GM23338 (cell line): ENCODE measurements around the gene ABCA13. TPM values are rescaled to one million over a fixed set of nuclear protein-coding genes. Genes with fewer than 3 reads are reported as not detected.

Experiments
- ATAC-seq: fragments of 200-7000 bp; cut with Tn5 transposase; 3 replicates; pipeline ENCODE4 v1.9.1; 2020
- DNase-seq: peaks from one replicate; pipeline ENCODE4 v3.0.0-alpha.2; 2015; ENCODE audit warnings: low spot score
- H2AFZ ChIP-seq: fragments of 200-600 bp; sonication (generic); 2 replicates; pipeline ENCODE4 v1.8.0; 2016; ENCODE audit warnings: antibody characterized with exemption, mild to moderate bottlenecking, moderate library complexity
- H3F3A ChIP-seq: fragments of 200-600 bp; sonication (generic); replicated peaks from 2 replicates; pipeline ENCODE4 v1.8.0; 2017; ENCODE audit warnings: antibody characterized with exemption, mixed run types, low read depth
- H3K27ac ChIP-seq: fragments of 200-600 bp; sonication (generic); 2 replicates; pipeline ENCODE4 v1.6.1; 2016; ENCODE audit warnings: low read depth
- H3K27me3 ChIP-seq: fragments of 200-600 bp; sonication (generic); 2 replicates; pipeline ENCODE4 v1.8.0; 2016; ENCODE audit warnings: mild to moderate bottlenecking, mixed run types, moderate library complexity; ENCODE audit not compliant: insufficient read depth
- H3K36me3 ChIP-seq: fragments of 200-600 bp; sonication (generic); 2 replicates; pipeline ENCODE4 v1.8.0; 2016; ENCODE audit warnings: mild to moderate bottlenecking; ENCODE audit not compliant: insufficient read depth
- H3K4me1 ChIP-seq: fragments of 200-600 bp; sonication (generic); 2 replicates; pipeline ENCODE4 v1.8.0; 2016; ENCODE audit warnings: mild to moderate bottlenecking, moderate library complexity; ENCODE audit not compliant: insufficient read depth
- H3K4me2 ChIP-seq: fragments of 200-600 bp; sonication (generic); 2 replicates; pipeline ENCODE4 v1.7.1; 2017; ENCODE audit warnings: mixed run types
- H3K4me3 ChIP-seq: fragments of 200-600 bp; sonication (generic); 2 replicates; pipeline ENCODE4 v1.6.1; 2016; ENCODE audit warnings: mixed run types
- H3K79me2 ChIP-seq: fragments of 200-600 bp; sonication (generic); replicated peaks from 2 replicates; pipeline ENCODE4 v1.8.0; 2017; ENCODE audit warnings: mild to moderate bottlenecking; ENCODE audit not compliant: insufficient read depth
- H3K9me2 ChIP-seq: fragments of 200-600 bp; sonication (generic); 2 replicates; pipeline ENCODE4 v1.8.0; 2017; ENCODE audit not compliant: insufficient read depth
- H4K20me1 ChIP-seq: fragments of 200-600 bp; sonication (generic); replicated peaks from 2 replicates; pipeline ENCODE4 v1.8.0; 2017; ENCODE audit warnings: mild to moderate bottlenecking; ENCODE audit not compliant: insufficient read depth
- H3K27ac Mint-ChIP-seq: 2 replicates; pipeline ENCODE4 v1.8.0; 2020; ENCODE audit warnings: inconsistent platforms, mild to moderate bottlenecking, moderate library complexity, mixed read lengths
- H3K27me3 Mint-ChIP-seq: 3 replicates; pipeline ENCODE4 v1.8.0; 2022; ENCODE audit warnings: low read depth, mild to moderate bottlenecking, moderate library complexity, mixed read lengths, inconsistent platforms; ENCODE audit not compliant: insufficient read depth, poor library complexity
- H3K36me3 Mint-ChIP-seq: 3 replicates; pipeline ENCODE4 v1.8.0; 2021; ENCODE audit warnings: low read depth, mild to moderate bottlenecking, inconsistent platforms, moderate library complexity, mixed read lengths
- H3K4me1 Mint-ChIP-seq: 3 replicates; pipeline ENCODE4 v1.8.0; 2020; ENCODE audit warnings: mild to moderate bottlenecking, inconsistent platforms, mixed read lengths
- H3K4me3 Mint-ChIP-seq: 3 replicates; pipeline ENCODE4 v1.8.0; 2021; ENCODE audit warnings: moderate library complexity, mild to moderate bottlenecking, inconsistent platforms, mixed read lengths
- H3K9me3 Mint-ChIP-seq: 3 replicates; pipeline ENCODE4 v1.8.0; 2020; ENCODE audit warnings: moderate library complexity, mild to moderate bottlenecking, inconsistent platforms, mixed read lengths
- EZH2 ChIP-seq: fragments of 200-600 bp; sonication (generic); IDR thresholded peaks from one replicate; pipeline ENCODE4 v1.8.0; 2017; ENCODE audit warnings: antibody characterized with exemption, mild to moderate bottlenecking, low read depth; ENCODE audit not compliant: unreplicated experiment
- EZH2phosphoT487 ChIP-seq: fragments of 200-600 bp; sonication (generic); IDR thresholded peaks from one replicate; pipeline ENCODE4 v1.8.1; 2018; ENCODE audit warnings: antibody characterized with exemption; ENCODE audit not compliant: unreplicated experiment
- JUNB ChIP-seq: IDR thresholded peaks from one replicate; pipeline ENCODE4 v1.6.1; 2016; ENCODE audit warnings: antibody characterized with exemption; ENCODE audit not compliant: unreplicated experiment
- NANOG ChIP-seq: IDR thresholded peaks from 2 replicates; pipeline ENCODE4 v1.6.1; 2016; ENCODE audit warnings: antibody characterized with exemption, borderline replicate concordance
- POLR2AphosphoS5 ChIP-seq: IDR thresholded peaks from 2 replicates; pipeline ENCODE4 v1.6.1; 2016; ENCODE audit warnings: antibody characterized with exemption, low read depth
- STAT1 ChIP-seq: IDR thresholded peaks from one replicate; pipeline ENCODE4 v1.6.1; 2016; ENCODE audit warnings: antibody characterized with exemption; ENCODE audit not compliant: unreplicated experiment
- ZNF114 ChIP-seq: fragments of 250-450 bp; sonication (Bioruptor Pico); IDR thresholded peaks from 2 replicates; pipeline ENCODE4 v1.5.0; 2020; ENCODE audit warnings: mild to moderate bottlenecking, moderate library complexity
- polyA plus RNA-seq: library from polyadenylated mRNA; unstranded; fragments of >200 nt; fragmentation: Nextera tagmentation; extraction: Ambion mirVana; gene quantifications from 2 replicates; pipeline ENCODE4 v1.2.1, GENCODE V29; 2016
- total RNA-seq: library from RNA; depleted of rRNA; stranded (reverse); fragments of >200 nt; shearing (Covaris generic); gene quantifications from 2 replicates; pipeline ENCODE4 v1.2.3, GENCODE V29; 2014
- TF ChIP-seq, protein P1 (sequence below): IDR thresholded peaks from one replicate; pipeline ENCODE4 v1.6.1; 2018; ENCODE audit warnings: antibody characterized with exemption; ENCODE audit not compliant: unreplicated experiment
- TF ChIP-seq, protein P2 (sequence below): fragments of 250-450 bp; sonication (Bioruptor Pico); IDR thresholded peaks from 2 replicates; pipeline ENCODE4 v1.5.0; 2020; ENCODE audit warnings: mild to moderate bottlenecking, moderate library complexity
- TF ChIP-seq, protein P3 (sequence below), 2 experiments: fragments of 200-600 bp in 1 of 2; sonication (generic) in 1 of 2; conservative IDR thresholded peaks; 2 replicates each; pipeline versions ENCODE4 v1.5.1 to v1.6.1; 2016 to 2017; ENCODE audit warnings: antibody characterized with exemption in 2 of 2, low read depth in 2 of 2, mild to moderate bottlenecking in 2 of 2, moderate library complexity in 1 of 2

The ABCA13 gene
- total and polyA plus RNA-seq, 2 experiments from 2014 or later = 0.21 TPM; not detected in 1

DNA sequence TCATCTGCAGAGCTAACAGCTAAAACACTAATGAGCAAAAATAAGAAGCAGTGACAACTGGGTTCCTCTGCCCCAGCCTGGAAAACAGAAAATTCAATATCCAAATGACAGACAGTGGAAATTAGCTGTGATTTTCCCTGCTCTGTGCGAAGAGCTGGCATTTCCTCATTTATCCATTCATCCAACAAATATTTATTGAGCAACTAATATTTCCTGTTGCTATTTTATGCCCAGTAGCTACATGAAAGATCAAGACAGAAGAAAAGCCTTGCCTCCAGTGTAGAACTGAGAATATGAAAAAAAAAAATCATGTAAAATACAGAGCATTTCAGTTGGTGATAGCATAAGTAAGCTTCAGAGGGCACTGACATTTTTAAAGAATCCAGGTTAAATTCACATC, 140.9 kb downstream of the ABCA13 start (continued):
- TF ChIP-seq, protein P1, sequence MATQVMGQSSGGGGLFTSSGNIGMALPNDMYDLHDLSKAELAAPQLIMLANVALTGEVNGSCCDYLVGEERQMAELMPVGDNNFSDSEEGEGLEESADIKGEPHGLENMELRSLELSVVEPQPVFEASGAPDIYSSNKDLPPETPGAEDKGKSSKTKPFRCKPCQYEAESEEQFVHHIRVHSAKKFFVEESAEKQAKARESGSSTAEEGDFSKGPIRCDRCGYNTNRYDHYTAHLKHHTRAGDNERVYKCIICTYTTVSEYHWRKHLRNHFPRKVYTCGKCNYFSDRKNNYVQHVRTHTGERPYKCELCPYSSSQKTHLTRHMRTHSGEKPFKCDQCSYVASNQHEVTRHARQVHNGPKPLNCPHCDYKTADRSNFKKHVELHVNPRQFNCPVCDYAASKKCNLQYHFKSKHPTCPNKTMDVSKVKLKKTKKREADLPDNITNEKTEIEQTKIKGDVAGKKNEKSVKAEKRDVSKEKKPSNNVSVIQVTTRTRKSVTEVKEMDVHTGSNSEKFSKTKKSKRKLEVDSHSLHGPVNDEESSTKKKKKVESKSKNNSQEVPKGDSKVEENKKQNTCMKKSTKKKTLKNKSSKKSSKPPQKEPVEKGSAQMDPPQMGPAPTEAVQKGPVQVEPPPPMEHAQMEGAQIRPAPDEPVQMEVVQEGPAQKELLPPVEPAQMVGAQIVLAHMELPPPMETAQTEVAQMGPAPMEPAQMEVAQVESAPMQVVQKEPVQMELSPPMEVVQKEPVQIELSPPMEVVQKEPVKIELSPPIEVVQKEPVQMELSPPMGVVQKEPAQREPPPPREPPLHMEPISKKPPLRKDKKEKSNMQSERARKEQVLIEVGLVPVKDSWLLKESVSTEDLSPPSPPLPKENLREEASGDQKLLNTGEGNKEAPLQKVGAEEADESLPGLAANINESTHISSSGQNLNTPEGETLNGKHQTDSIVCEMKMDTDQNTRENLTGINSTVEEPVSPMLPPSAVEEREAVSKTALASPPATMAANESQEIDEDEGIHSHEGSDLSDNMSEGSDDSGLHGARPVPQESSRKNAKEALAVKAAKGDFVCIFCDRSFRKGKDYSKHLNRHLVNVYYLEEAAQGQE = no peak
- TF ChIP-seq STAT1 = no peak
- TF ChIP-seq EZH2phosphoT487 = no peak
- no peak for TF ChIP-seq NANOG

DNA sequence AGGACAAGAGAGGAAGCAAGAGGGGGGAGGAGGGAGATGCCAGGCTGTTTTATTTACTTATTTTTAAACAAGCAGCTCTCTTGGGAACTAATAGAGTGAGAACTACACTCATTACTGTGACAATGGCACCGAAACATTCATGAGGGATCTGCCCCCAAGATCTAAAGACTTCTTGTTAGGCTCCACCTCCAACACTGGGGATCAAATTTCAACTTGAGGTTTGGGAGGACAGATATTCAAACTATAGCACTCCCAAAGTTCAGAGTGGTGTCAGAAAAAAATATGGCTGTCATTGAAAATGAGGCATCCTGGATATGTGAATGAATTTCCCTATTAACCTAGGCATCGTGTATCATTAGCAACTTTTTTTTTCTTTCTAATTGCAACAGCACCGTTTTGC, 145.5 kb downstream of the ABCA13 start:
- H3K9me3 Mint-ChIP-seq = no peaks in the 10 kb centered on the region
- no peak for TF ChIP-seq EZH2
- no peak for TF ChIP-seq POLR2AphosphoS5
- TF ChIP-seq, protein P1 = no peak
- TF ChIP-seq, protein P2, sequence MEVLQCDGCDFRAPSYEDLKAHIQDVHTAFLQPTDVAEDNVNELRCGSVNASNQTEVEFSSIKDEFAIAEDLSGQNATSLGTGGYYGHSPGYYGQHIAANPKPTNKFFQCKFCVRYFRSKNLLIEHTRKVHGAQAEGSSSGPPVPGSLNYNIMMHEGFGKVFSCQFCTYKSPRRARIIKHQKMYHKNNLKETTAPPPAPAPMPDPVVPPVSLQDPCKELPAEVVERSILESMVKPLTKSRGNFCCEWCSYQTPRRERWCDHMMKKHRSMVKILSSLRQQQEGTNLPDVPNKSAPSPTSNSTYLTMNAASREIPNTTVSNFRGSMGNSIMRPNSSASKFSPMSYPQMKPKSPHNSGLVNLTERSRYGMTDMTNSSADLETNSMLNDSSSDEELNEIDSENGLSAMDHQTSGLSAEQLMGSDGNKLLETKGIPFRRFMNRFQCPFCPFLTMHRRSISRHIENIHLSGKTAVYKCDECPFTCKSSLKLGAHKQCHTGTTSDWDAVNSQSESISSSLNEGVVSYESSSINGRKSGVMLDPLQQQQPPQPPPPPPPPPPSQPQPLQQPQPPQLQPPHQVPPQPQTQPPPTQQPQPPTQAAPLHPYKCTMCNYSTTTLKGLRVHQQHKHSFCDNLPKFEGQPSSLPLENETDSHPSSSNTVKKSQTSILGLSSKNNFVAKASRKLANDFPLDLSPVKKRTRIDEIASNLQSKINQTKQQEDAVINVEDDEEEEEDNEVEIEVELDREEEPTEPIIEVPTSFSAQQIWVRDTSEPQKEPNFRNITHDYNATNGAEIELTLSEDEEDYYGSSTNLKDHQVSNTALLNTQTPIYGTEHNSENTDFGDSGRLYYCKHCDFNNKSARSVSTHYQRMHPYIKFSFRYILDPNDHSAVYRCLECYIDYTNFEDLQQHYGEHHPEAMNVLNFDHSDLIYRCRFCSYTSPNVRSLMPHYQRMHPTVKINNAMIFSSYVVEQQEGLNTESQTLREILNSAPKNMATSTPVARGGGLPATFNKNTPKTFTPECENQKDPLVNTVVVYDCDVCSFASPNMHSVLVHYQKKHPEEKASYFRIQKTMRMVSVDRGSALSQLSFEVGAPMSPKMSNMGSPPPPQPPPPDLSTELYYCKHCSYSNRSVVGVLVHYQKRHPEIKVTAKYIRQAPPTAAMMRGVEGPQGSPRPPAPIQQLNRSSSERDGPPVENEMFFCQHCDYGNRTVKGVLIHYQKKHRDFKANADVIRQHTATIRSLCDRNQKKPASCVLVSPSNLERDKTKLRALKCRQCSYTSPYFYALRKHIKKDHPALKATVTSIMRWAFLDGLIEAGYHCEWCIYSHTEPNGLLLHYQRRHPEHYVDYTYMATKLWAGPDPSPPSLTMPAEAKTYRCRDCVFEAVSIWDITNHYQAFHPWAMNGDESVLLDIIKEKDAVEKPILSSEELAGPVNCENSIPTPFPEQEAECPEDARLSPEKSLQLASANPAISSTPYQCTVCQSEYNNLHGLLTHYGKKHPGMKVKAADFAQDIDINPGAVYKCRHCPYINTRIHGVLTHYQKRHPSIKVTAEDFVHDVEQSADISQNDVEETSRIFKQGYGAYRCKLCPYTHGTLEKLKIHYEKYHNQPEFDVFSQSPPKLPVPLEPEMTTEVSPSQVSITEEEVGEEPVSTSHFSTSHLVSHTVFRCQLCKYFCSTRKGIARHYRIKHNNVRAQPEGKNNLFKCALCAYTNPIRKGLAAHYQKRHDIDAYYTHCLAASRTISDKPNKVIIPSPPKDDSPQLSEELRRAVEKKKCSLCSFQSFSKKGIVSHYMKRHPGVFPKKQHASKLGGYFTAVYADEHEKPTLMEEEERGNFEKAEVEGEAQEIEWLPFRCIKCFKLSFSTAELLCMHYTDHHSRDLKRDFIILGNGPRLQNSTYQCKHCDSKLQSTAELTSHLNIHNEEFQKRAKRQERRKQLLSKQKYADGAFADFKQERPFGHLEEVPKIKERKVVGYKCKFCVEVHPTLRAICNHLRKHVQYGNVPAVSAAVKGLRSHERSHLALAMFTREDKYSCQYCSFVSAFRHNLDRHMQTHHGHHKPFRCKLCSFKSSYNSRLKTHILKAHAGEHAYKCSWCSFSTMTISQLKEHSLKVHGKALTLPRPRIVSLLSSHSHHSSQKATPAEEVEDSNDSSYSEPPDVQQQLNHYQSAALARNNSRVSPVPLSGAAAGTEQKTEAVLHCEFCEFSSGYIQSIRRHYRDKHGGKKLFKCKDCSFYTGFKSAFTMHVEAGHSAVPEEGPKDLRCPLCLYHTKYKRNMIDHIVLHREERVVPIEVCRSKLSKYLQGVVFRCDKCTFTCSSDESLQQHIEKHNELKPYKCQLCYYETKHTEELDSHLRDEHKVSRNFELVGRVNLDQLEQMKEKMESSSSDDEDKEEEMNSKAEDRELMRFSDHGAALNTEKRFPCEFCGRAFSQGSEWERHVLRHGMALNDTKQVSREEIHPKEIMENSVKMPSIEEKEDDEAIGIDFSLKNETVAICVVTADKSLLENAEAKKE (CRISPR knock-in tag) = no peak
- TF ChIP-seq ZNF114 = no peak
- no peak for TF ChIP-seq STAT1
- TF ChIP-seq EZH2phosphoT487 = no peak
- TF ChIP-seq NANOG = no peak
- no peak for TF ChIP-seq JUNB
- TF ChIP-seq, protein P3, sequence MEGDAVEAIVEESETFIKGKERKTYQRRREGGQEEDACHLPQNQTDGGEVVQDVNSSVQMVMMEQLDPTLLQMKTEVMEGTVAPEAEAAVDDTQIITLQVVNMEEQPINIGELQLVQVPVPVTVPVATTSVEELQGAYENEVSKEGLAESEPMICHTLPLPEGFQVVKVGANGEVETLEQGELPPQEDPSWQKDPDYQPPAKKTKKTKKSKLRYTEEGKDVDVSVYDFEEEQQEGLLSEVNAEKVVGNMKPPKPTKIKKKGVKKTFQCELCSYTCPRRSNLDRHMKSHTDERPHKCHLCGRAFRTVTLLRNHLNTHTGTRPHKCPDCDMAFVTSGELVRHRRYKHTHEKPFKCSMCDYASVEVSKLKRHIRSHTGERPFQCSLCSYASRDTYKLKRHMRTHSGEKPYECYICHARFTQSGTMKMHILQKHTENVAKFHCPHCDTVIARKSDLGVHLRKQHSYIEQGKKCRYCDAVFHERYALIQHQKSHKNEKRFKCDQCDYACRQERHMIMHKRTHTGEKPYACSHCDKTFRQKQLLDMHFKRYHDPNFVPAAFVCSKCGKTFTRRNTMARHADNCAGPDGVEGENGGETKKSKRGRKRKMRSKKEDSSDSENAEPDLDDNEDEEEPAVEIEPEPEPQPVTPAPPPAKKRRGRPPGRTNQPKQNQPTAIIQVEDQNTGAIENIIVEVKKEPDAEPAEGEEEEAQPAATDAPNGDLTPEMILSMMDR (conservative IDR thresholded peaks at IDR 0.05; ENCODE audit: low read depth in 2 of 2) = no peak

More for the DNA sequence above, 145.5 kb downstream of the ABCA13 start:
- Histone ChIP-seq H3K27ac (no peak overlapping the region), H3K9me2 (no peaks in the 10 kb centered on the region; the same call in 1 of the 2 replicates), H3K4me2 (no peak overlapping the region), H4K20me1 (no peaks in the 10 kb centered on the region), H3K4me1 (0 out of 2 replicates have a peak, but pooled peaks cover 3% of the 10 kb centered on the region), H3K79me2 (no peaks in the 10 kb centered on the region), H3K27me3 (no peaks in the 10 kb centered on the region), H3K4me3 (no peak overlapping the region), H3K36me3 (no peaks in the 10 kb centered on the region), H3F3A (no peaks in the 10 kb centered on the region), H2AFZ (no peak overlapping the region)
- DNase-seq (peak; percentile 26), ATAC-seq (no peak)
- Mint-ChIP-seq H3K4me1 (no peaks in the 10 kb centered on the region), H3K27ac (no peak overlapping the region), H3K4me3 (no peak overlapping the region), H3K36me3 (no peaks in the 10 kb centered on the region), H3K27me3 (peaks cover 3% of the 10 kb centered on the region)
